ENCODE measurements around the gene COTL1. TPM values are rescaled to one million over a fixed set of nuclear protein-coding genes. Genes with fewer than 3 reads are reported as not detected.

Gene COTL1, protein sequence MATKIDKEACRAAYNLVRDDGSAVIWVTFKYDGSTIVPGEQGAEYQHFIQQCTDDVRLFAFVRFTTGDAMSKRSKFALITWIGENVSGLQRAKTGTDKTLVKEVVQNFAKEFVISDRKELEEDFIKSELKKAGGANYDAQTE
- total RNA-seq, result 10 to 100 TPM; 37.3 to 43.9 TPM
- long read RNA-seq, transcript COTL1-201 (4 exons, 1,843 nt), result major isoform, 50 of 61 reads
- long read RNA-seq, partial matches to known transcripts, result 5 of 61 reads
- long read RNA-seq, other reads (novel, unspliced or antisense), result 6 of 61 reads

GRCh38 chr16:84617791-84618580 lies at the start of gene COTL1:
Gene COTL1, minus strand, starts transcription at chr16:84618078. Its CDS starts 164 bp downstream, at chr16:84617914.
- DNase-seq (peak; percentile 99), ATAC-seq (peak; percentile 92 to 95)
- intact Hi-C loops (cut with DNase I), result no loop called here

GRCh38 chr16:84665843-84666242 lies 48.0 kb upstream of the COTL1 start:
- intact Hi-C loops (cut with DNase I), result no loop called here
- ATAC-seq (no peak), DNase-seq (no peak)

- no peak for ATAC-seq
- intact Hi-C loops (cut with DNase I), result no loop called here
- no peak for DNase-seq
Observed at GRCh38 chr16:84665359-84665758, 47.5 kb upstream of the COTL1 start.

- intact Hi-C loops (cut with DNase I), result no loop called here
- no peak for ATAC-seq
- no peak for DNase-seq
Observed at GRCh38 chr16:84663433-84664101, 45.7 kb upstream of the COTL1 start.

DNA sequence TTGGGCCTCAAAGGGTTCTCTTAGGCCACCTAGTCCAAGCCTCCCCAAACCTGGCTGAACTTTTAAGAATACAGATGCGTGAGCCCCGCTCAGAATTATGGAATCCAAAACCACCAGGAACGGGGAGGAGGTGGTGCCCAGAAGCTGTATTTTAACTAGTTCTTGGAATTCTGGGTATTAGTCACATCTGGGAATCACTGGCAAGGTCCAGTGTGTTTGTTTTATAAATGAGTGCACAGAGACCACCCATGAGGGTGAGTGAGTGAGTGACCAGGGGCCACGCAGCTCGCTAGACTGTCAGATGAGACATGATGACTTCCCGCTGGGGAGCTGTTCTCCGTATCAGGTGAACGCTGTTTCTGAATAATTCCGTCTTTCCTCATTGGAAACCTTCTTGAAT lies 44.6 kb upstream of the COTL1 start:
- ATAC-seq (no peak), DNase-seq (no peak)
- intact Hi-C loops (cut with DNase I), result no loop called here

DNA sequence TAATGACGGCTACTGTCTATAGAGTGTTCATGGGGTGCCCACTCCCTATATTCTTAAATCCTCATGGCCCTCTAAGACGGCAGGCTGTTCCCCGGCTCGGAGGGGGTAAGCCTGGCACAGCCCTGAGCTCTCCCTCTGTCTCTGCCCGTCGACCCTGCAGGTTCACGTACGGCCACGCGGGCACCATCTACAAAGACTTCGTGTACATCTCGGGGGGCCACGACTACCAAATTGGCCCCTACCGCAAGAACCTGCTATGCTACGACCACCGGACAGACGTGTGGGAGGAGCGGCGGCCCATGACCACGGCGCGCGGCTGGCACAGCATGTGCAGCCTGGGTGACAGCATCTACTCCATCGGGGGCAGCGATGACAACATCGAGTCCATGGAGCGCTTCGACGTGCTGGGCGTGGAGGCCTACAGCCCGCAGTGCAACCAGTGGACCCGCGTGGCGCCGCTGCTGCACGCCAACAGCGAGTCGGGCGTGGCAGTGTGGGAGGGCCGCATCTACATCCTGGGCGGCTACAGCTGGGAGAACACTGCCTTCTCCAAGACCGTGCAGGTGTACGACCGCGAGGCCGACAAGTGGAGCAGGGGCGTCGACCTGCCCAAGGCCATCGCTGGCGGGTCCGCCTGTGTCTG lies 43.7 kb upstream of the COTL1 start:
- ATAC-seq (no peak), DNase-seq (no peak)
- intact Hi-C loops (cut with DNase I), result no loop called here

- DNase-seq (no peak), ATAC-seq (no peak)
- intact Hi-C loops (cut with DNase I), result no loop called here
Observed at GRCh38 chr16:84660973-84661372, 43.1 kb upstream of the COTL1 start.

- ATAC-seq (no peak), DNase-seq (no peak)
- intact Hi-C loops (cut with DNase I), result no loop called here
Observed at GRCh38 chr16:84659656-84660300, 41.9 kb upstream of the COTL1 start.

DNA sequence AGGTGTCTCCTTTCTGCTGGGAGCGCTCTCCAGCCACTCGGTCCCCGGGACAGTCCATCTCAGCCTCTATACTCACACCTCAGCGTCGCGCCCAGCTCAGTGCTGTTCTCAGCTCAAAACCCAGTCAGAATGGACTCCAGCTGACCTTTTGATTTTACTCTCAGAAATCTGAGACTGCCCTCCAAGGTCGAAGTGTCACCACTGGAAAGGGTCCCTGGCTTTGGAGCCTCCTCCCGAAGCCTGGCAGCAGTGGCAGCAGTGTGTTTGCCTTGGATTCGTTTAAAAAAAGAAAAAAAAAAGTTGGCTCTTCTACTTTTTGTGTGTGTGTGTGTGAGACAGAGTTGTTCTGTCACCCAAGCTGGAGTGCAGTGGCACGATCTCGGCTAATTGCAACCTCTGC lies 40.8 kb upstream of the COTL1 start:
- ATAC-seq, result no peak
- DNase-seq, result no peak
- intact Hi-C loops (cut with DNase I), result no loop called here

DNA sequence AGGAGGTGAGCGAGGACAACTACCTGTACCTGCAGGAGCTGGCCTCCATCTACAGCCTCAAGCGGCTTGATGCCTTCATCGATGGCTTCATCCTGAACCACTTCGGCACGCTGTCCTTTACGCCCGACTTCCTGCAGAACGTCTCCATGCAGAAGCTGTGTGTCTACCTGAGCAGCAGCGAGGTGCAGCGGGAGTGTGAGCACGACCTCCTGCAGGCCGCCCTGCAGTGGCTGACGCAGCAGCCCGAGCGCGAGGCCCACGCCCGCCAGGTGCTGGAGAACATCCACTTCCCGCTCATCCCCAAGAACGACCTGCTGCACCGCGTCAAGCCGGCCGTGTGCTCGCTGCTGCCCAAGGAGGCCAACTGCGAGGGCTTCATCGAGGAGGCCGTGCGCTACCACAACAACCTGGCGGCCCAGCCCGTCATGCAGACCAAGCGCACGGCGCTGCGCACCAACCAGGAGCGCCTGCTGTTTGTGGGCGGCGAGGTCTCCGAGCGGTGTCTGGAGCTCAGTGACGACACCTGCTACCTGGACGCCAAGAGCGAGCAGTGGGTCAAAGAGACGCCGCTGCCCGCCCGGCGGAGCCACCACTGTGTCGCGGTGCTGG lies 39.5 kb upstream of the COTL1 start:
- ATAC-seq (no peak), DNase-seq (no peak)
- intact Hi-C loops (cut with DNase I), result no loop called here

DNA sequence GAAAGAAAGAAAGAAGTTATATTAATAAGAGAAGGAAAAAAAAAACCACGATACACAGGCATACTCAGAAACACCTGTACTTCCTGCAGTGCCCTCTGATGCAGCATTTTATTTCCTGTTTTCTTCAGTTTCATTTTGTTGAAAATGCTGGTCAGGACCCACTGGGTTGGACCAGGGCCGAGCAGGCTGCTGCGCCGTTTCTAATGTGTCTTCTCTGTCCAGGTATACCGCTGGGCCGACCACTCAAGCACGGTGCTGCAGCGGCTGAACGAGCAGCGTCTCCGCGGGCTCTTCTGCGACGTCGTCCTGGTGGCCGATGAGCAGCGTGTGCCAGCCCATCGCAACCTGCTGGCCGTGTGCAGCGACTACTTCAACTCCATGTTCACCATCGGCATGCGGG lies 38.8 kb upstream of the COTL1 start:
- DNase-seq (no peak), ATAC-seq (no peak)
- intact Hi-C loops (cut with DNase I), result no loop called here

GRCh38 chr16:84654998-84655397 lies 37.1 kb upstream of the COTL1 start:
- ATAC-seq, result peak in 1 of 2 donors; percentile 66
- DNase-seq, result no peak
- intact Hi-C loops (cut with DNase I), result no loop called here

- no peak for DNase-seq
- ATAC-seq, result no peak
- intact Hi-C loops (cut with DNase I), result no loop called here
Observed at GRCh38 chr16:84654238-84654637, 36.4 kb upstream of the COTL1 start.

- DNase-seq (no peak), ATAC-seq (no peak)
- intact Hi-C loops (cut with DNase I), result no loop called here
Observed at GRCh38 chr16:84652566-84652965, 34.7 kb upstream of the COTL1 start.

DNA sequence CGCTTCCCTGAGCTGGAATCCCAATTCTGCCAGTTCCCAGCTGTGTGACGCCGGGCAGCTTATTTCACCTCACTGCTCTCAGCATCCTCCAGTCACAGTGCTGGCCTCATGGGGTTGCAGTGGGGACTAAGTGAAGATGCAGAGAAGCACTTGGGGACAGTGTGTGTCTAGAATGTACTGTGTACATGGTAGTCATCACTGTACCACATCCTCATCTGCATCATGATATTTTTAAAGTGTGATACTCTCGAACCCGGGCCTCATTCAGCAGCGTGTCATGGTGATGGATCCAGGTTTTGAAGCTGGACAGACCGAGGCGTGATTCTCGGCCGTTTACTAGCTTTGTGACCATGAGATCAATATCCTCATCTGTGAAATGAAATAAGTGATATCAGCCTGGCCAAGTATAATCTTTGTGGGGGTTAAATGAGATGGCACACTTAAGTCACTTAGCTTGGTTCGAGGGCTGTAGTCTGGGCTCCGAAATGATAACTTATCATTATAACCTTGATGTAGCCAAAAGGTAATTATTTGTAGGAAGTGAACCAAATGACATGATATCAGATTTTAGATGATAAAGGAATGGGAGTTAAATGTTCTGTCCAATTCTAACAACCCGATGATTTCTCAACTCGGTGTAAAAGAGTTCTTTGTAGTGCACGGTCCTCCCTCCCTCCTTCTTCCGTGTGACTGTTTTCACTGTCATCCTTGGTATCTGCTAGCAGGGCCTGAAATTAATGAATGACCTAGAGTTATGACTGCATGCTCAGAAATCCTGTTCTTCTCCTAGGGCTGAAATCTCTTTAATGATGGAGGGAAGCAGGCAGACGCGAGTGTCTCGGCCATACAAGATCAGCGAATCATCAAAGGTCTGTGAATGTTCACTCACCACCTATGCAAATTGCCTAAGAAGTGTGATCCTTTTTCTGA lies 32.4 kb upstream of the COTL1 start:
- intact Hi-C loops (cut with DNase I), result no loop called here
- no peak for ATAC-seq
- no peak for DNase-seq

- no peak for DNase-seq
- ATAC-seq, result no peak
- intact Hi-C loops (cut with DNase I), result no loop called here
Observed at GRCh38 chr16:84649511-84649861, 31.6 kb upstream of the COTL1 start.

GRCh38 chr16:84648595-84649510 lies 31.0 kb upstream of the COTL1 start:
- intact Hi-C loops (cut with DNase I), result no loop called here
- DNase-seq (peak; percentile 52), ATAC-seq (peak; percentile 43 to 58)
